Activated CD8-positive, alpha-beta memory T cell treated with anti-CD3 and anti-CD28 coated beads, Interleukin-2, amount 50 U/mL, for 48 hours (primary cell): ENCODE data around the gene KRT10.
"Not testable (repeated sequence)": the region's sequence is repeated elsewhere in the genome, so short reads cannot be mapped to it uniquely, and the experiment has no call there.

Experiments
- DNase-seq: peaks from one replicate; pipeline ENCODE4 v3.0.0-alpha.2; 2020

The KRT10 gene

GRCh38 chr17:40830085-40830776 lies 7.8 kb upstream of the KRT10 start:
- no peak for DNase-seq

- no peak for DNase-seq
These were observed 6.1 kb upstream of the KRT10 start for GRCh38 chr17:40828454-40829044.

GRCh38 chr17:40827746-40828453 lies 5.5 kb upstream of the KRT10 start:
- DNase-seq = no peak

- no peak for DNase-seq
These were observed 3.2 kb upstream of the KRT10 start for GRCh38 chr17:40825599-40825998.

GRCh38 chr17:40824015-40824832 lies 1.8 kb upstream of the KRT10 start:
- no peak for DNase-seq

- no peak for DNase-seq
These were observed 878 bp downstream of the KRT10 start for GRCh38 chr17:40821536-40821935.

- no peak for DNase-seq
These were observed 2.1 kb downstream of the KRT10 start for GRCh38 chr17:40820228-40820838.

GRCh38 chr17:40819528-40820125 lies 2.8 kb downstream of the KRT10 start:
- DNase-seq = no peak

GRCh38 chr17:40818733-40819527 lies 3.5 kb downstream of the KRT10 start:
- DNase-seq = peak; percentile 94

GRCh38 chr17:40818343-40818732 lies 4.1 kb downstream of the KRT10 start:
- DNase-seq = no peak

- DNase-seq = no peak
These were observed 5.2 kb downstream of the KRT10 start for GRCh38 chr17:40817103-40817682.

- no peak for DNase-seq
These were observed 5.8 kb downstream of the KRT10 start for GRCh38 chr17:40816569-40816968.

- no peak for DNase-seq
These were observed 7.0 kb downstream of the KRT10 start for GRCh38 chr17:40815381-40815780.

- DNase-seq = not testable (repeated sequence)
These were observed 7.8 kb downstream of the KRT10 start for GRCh38 chr17:40814657-40815056.

- DNase-seq = no peak
These were observed 8.6 kb downstream of the KRT10 start for GRCh38 chr17:40813804-40814203.

GRCh38 chr17:40812639-40813038 lies 9.8 kb downstream of the KRT10 start:
- no peak for DNase-seq

- DNase-seq = no peak
These were observed 11.9 kb downstream of the KRT10 start for GRCh38 chr17:40810494-40810893.

GRCh38 chr17:40809721-40810421 lies 12.5 kb downstream of the KRT10 start:
- no peak for DNase-seq

GRCh38 chr17:40806131-40806530 lies 16.3 kb downstream of the KRT10 start:
- DNase-seq = no peak

GRCh38 chr17:40803617-40804082 lies 18.8 kb downstream of the KRT10 start:
- DNase-seq = peak; percentile 86
